Erythroblast (primary cell): ENCODE results near the gene CALHM4.

Source experiments
- GATA1 ChIP-seq: IDR thresholded peaks from 2 replicates; pipeline ENCODE4 v1.6.1; 2011; ENCODE audit warnings: low read depth, mild to moderate bottlenecking, control low read depth, low read length, moderate library complexity
- POLR2A ChIP-seq: IDR thresholded peaks from 2 replicates; pipeline ENCODE4 v1.6.1; 2011; ENCODE audit warnings: mild to moderate bottlenecking, low read length

GRCh38 chr6:116568821-116569755, 15.5 kb downstream of the CALHM4 start:
- TF ChIP-seq POLR2A: no peak
- TF ChIP-seq GATA1: no peak
